K562 (cell line): ENCODE measurements around the gene RHEBL1. TPM values are rescaled to one million over a fixed set of nuclear protein-coding genes. Genes with fewer than 3 reads are reported as not detected.

Source experiments
- CHD1 ChIP-seq: fragments of 200-600 bp; sonication (generic); IDR thresholded peaks from one replicate; pipeline ENCODE4 v1.6.1; 2012; ENCODE audit warnings: mild to moderate bottlenecking, moderate library complexity, low read length, inconsistent platforms
- E2F3 ChIP-seq: fragments of 250-450 bp; sonication (Bioruptor Pico); IDR thresholded peaks from 2 replicates; pipeline ENCODE4 v1.4.0; 2020; ENCODE audit warnings: mild to moderate bottlenecking
- HDGF ChIP-seq: fragments of 450-650 bp; IDR thresholded peaks from 2 replicates; pipeline ENCODE4 v1.6.1; 2016
- KLF6 ChIP-seq: fragments of 250-450 bp; sonication (Bioruptor Pico); IDR thresholded peaks from 2 replicates; pipeline ENCODE4 v1.4.0; 2020; ENCODE audit warnings: mild to moderate bottlenecking, moderate library complexity, borderline replicate concordance
- RBM17 ChIP-seq: fragments of 200-400 bp; formaldehyde crosslinking; IDR thresholded peaks from 2 replicates; pipeline ENCODE4 v1.6.1; 2017; ENCODE audit warnings: low read depth, mild to moderate bottlenecking, low read length, borderline replicate concordance
- TCF7 ChIP-seq: sonication (generic); IDR thresholded peaks from 2 replicates; pipeline ENCODE4 v1.6.1; 2016; ENCODE audit warnings: antibody characterized with exemption, borderline replicate concordance
- TGIF2 ChIP-seq: sonication (generic); formaldehyde crosslinking; IDR thresholded peaks from 2 replicates; pipeline ENCODE4 v1.8.1; 2022; ENCODE audit warnings: mild to moderate bottlenecking, missing genetic modification reagents, moderate library complexity
- ZBTB7A ChIP-seq: IDR thresholded peaks from 2 replicates; pipeline ENCODE4 v1.6.1; 2011; ENCODE audit warnings: low read depth, mild to moderate bottlenecking, low read length, moderate library complexity, borderline replicate concordance; ENCODE audit not compliant: control insufficient read depth
- ZNF282 ChIP-seq: sonication (generic); formaldehyde crosslinking; IDR thresholded peaks from 2 replicates; pipeline ENCODE4 v1.8.1; 2023; ENCODE audit warnings: missing genetic modification reagents
- polyA plus RNA-seq, 8 experiments: library from polyadenylated mRNA; depleted of rRNA in 4 of 8; stranded (reverse) in 5 of 8; unstranded in 3 of 8; fragments of >200 nt; fragmentation: Nextera tagmentation in 2 of 8; fragmentation: Illumina TruSeq in 1 of 8; extraction: Ambion mirVana in 2 of 8; extraction: Trizol in 1 of 8; gene quantifications; 2 replicates each; pipeline versions ENCODE4 v1.2.1 to v1.2.3, GENCODE V29; 2011 to 2014; ENCODE audit warnings: inconsistent platforms in 1 of 8, missing spikeins in 1 of 8
- total RNA-seq, 7 experiments: library from RNA; depleted of rRNA in 6 of 7; stranded (reverse); fragments of >200 nt in 6 of 7; fragmentation: Illumina TruSeq in 2 of 7; extraction: Trizol in 2 of 7; gene quantifications; 2 replicates each; pipeline versions ENCODE4 v1.2.1 to v1.2.3, GENCODE V29; 2011 to 2021; ENCODE audit warnings: low replicate concordance in 1 of 7
- TF ChIP-seq, protein P1 (sequence below), 2 experiments: fragments of 450-650 bp; formaldehyde crosslinking in 1 of 2; IDR thresholded peaks; 2 replicates each; pipeline versions ENCODE4 v1.4.0 to v1.6.1; 2014 to 2020; ENCODE audit warnings: mild to moderate bottlenecking in 2 of 2, borderline replicate concordance in 1 of 2, low read depth in 1 of 2
- TF ChIP-seq, protein P2 (sequence below): fragments of 250-450 bp; sonication (Bioruptor Pico); IDR thresholded peaks from 2 replicates; pipeline ENCODE4 v1.8.0; 2021; ENCODE audit warnings: moderate library complexity, mild to moderate bottlenecking, inconsistent platforms
- TF ChIP-seq, protein P3 (sequence below): fragments of 450-650 bp; IDR thresholded peaks from 2 replicates; pipeline ENCODE4 v1.6.1; 2017; ENCODE audit warnings: antibody characterized with exemption, mild to moderate bottlenecking

RHEBL1 gene
- total and polyA plus RNA-seq, 9 of the 15 experiments (the other 6 are each of a cell fraction or from before 2014, with no cell fraction given): 4.3 to 36.1 (median 8.2) TPM

DNA sequence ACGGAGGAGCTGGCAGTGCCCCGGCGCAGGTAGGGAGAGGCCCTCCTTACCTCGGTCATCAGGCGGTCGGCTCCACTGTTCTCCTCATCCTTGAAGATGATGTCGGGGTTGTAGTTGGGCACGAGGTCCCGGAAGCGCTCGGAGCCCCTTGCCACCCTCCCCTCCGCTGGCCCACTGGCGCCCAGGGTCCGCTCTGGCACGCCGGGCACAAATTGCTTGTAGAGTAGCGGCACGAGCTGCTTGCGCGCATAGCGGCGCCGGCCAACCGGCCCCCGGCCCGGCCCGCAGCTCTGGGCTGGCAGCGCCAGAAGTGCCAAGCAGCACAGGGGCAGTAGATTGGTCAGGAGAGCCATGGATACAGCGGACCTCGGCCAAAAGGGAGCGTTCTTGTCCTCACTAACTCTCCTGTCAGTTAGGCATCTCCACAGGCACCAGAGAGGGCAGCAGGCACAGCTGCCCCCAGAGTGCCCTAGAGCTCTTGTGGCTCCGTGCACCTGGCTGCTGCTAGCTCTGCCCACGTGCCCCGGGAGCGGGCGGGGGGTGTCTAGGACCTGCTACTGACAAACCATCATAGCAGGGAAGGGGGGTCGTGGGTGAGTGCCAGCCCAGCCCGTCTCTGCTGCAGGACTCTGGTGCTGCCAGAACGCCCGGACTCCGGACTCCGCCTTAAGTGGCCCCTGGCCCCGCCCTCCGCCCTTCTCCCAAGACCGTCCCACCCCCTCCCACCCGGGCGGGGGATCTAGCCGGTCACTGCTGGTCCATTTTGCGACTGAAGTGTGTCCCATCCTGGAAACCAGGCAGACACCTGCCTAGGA is 24.6 kb upstream of the RHEBL1 start, which contains the start of gene DHH (continued):
- TF ChIP-seq, protein P1, sequence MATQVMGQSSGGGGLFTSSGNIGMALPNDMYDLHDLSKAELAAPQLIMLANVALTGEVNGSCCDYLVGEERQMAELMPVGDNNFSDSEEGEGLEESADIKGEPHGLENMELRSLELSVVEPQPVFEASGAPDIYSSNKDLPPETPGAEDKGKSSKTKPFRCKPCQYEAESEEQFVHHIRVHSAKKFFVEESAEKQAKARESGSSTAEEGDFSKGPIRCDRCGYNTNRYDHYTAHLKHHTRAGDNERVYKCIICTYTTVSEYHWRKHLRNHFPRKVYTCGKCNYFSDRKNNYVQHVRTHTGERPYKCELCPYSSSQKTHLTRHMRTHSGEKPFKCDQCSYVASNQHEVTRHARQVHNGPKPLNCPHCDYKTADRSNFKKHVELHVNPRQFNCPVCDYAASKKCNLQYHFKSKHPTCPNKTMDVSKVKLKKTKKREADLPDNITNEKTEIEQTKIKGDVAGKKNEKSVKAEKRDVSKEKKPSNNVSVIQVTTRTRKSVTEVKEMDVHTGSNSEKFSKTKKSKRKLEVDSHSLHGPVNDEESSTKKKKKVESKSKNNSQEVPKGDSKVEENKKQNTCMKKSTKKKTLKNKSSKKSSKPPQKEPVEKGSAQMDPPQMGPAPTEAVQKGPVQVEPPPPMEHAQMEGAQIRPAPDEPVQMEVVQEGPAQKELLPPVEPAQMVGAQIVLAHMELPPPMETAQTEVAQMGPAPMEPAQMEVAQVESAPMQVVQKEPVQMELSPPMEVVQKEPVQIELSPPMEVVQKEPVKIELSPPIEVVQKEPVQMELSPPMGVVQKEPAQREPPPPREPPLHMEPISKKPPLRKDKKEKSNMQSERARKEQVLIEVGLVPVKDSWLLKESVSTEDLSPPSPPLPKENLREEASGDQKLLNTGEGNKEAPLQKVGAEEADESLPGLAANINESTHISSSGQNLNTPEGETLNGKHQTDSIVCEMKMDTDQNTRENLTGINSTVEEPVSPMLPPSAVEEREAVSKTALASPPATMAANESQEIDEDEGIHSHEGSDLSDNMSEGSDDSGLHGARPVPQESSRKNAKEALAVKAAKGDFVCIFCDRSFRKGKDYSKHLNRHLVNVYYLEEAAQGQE (IDR thresholded peaks at IDR 0.05; ENCODE audit: borderline replicate concordance): peak; percentile 62
- TF ChIP-seq, protein P1 (CRISPR knock-in tag; IDR thresholded peaks at IDR 0.05; ENCODE audit: low read depth): no peak
- no peak for TF ChIP-seq RBM17
- TF ChIP-seq HDGF: no peak
- TF ChIP-seq, protein P2, sequence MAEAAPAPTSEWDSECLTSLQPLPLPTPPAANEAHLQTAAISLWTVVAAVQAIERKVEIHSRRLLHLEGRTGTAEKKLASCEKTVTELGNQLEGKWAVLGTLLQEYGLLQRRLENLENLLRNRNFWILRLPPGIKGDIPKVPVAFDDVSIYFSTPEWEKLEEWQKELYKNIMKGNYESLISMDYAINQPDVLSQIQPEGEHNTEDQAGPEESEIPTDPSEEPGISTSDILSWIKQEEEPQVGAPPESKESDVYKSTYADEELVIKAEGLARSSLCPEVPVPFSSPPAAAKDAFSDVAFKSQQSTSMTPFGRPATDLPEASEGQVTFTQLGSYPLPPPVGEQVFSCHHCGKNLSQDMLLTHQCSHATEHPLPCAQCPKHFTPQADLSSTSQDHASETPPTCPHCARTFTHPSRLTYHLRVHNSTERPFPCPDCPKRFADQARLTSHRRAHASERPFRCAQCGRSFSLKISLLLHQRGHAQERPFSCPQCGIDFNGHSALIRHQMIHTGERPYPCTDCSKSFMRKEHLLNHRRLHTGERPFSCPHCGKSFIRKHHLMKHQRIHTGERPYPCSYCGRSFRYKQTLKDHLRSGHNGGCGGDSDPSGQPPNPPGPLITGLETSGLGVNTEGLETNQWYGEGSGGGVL (CRISPR knock-in tag): no peak
- TF ChIP-seq ZNF282 (CRISPR knock-in tag): no peak
- no peak for TF ChIP-seq TCF7
- TF ChIP-seq TGIF2 (CRISPR knock-in tag): no peak
- TF ChIP-seq, protein P3, sequence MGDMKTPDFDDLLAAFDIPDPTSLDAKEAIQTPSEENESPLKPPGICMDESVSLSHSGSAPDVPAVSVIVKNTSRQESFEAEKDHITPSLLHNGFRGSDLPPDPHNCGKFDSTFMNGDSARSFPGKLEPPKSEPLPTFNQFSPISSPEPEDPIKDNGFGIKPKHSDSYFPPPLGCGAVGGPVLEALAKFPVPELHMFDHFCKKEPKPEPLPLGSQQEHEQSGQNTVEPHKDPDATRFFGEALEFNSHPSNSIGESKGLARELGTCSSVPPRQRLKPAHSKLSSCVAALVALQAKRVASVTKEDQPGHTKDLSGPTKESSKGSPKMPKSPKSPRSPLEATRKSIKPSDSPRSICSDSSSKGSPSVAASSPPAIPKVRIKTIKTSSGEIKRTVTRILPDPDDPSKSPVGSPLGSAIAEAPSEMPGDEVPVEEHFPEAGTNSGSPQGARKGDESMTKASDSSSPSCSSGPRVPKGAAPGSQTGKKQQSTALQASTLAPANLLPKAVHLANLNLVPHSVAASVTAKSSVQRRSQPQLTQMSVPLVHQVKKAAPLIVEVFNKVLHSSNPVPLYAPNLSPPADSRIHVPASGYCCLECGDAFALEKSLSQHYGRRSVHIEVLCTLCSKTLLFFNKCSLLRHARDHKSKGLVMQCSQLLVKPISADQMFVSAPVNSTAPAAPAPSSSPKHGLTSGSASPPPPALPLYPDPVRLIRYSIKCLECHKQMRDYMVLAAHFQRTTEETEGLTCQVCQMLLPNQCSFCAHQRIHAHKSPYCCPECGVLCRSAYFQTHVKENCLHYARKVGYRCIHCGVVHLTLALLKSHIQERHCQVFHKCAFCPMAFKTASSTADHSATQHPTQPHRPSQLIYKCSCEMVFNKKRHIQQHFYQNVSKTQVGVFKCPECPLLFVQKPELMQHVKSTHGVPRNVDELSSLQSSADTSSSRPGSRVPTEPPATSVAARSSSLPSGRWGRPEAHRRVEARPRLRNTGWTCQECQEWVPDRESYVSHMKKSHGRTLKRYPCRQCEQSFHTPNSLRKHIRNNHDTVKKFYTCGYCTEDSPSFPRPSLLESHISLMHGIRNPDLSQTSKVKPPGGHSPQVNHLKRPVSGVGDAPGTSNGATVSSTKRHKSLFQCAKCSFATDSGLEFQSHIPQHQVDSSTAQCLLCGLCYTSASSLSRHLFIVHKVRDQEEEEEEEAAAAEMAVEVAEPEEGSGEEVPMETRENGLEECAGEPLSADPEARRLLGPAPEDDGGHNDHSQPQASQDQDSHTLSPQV: no peak
- peak; percentile 47 for TF ChIP-seq CHD1
- TF ChIP-seq ZBTB7A: peak; percentile 22; the same call in 1 of the 2 replicates
- TF ChIP-seq E2F3: no peak
- TF ChIP-seq KLF6 (CRISPR knock-in tag): no peak
